Small intestine (tissue), 7 donors: ENCODE results near the gene ZFTA. TPM values are rescaled to one million over a fixed set of nuclear protein-coding genes. Genes with fewer than 3 reads are reported as not detected.
A peak's percentile ranks its signal among the peaks of the same experiment; 100 is the strongest.
"Not testable (repeated sequence)": the region's sequence is repeated elsewhere in the genome, so short reads cannot be mapped to it uniquely, and the experiment has no call there.

Experiments used
- DNase-seq, 2 donors: peaks; one replicate each; pipeline versions ENCODE4 v3.0.0 to v3.0.0-alpha.2; 2013
- FAIRE-seq: peaks from 2 replicates; lab custom pipeline; 2012; peaks lifted over from hg19 to GRCh38; lab: Jason Lieb, UNC
- H3K27ac ChIP-seq, 3 donors: one replicate each; pipeline ENCODE4 v1.5.1; 2013; ENCODE audit warnings: low read length in 2 of 3, mild to moderate bottlenecking in 2 of 3, control low read depth in 1 of 3, inconsistent platforms in 1 of 3, low read depth in 1 of 3, moderate library complexity in 1 of 3
- H3K27me3 ChIP-seq, 3 donors: one replicate each; pipeline ENCODE4 v1.6.1; 2013; ENCODE audit warnings: low read length in 3 of 3, inconsistent platforms in 1 of 3; ENCODE audit not compliant: control insufficient read depth in 3 of 3, insufficient read depth in 3 of 3
- H3K36me3 ChIP-seq, 3 donors: one replicate each; pipeline ENCODE4 v1.6.1; 2013; ENCODE audit warnings: low read length in 3 of 3, inconsistent platforms in 1 of 3, low read depth in 1 of 3, mild to moderate bottlenecking in 1 of 3, moderate library complexity in 1 of 3; ENCODE audit not compliant: control insufficient read depth in 3 of 3, insufficient read depth in 2 of 3
- H3K4me1 ChIP-seq, 3 donors: one replicate each; pipeline ENCODE4 v1.6.1; 2013; ENCODE audit warnings: low read length in 2 of 3, inconsistent platforms in 1 of 3, low read depth in 1 of 3, mild to moderate bottlenecking in 1 of 3, moderate library complexity in 1 of 3; ENCODE audit not compliant: control insufficient read depth in 3 of 3, insufficient read depth in 2 of 3
- H3K4me3 ChIP-seq, 3 donors: one replicate each; pipeline ENCODE4 v1.5.1; 2013; ENCODE audit warnings: low read length in 3 of 3, control low read depth in 1 of 3, inconsistent platforms in 1 of 3, low read depth in 1 of 3, mild to moderate bottlenecking in 1 of 3, moderate library complexity in 1 of 3
- H3K9me3 ChIP-seq, 2 donors: one replicate each; pipeline ENCODE4 v1.6.1; 2013; ENCODE audit warnings: low read depth in 1 of 2, low read length in 1 of 2; ENCODE audit not compliant: control insufficient read depth in 2 of 2, insufficient read depth in 1 of 2
- WGBS, 3 donors: extraction: QIAGEN DNeasy Blood & Tissue Kit; methylation state at CpG; one replicate each; pipeline ENCODE4 v1.1.7; 2013; 5-methylcytosine and 5-hydroxymethylcytosine counted together
- polyA plus RNA-seq, 4 donors: library from polyadenylated mRNA; stranded (reverse) in 3 of 4; unstranded in 1 of 4; fragments of 200-250 nt in 3 of 4; fragments of 120-200 nt in 1 of 4; gene quantifications; one replicate each; pipeline versions ENCODE4 v1.2.1 to v1.2.3, GENCODE V29; 2013
- donor health status: healthy with polysubstance abuse.
- donor health status: control.
- donor health status: control.
- donor health status: Bipolar disorder and iron deficiency.
- donor health status: healthy.

The ZFTA gene
- polyA plus RNA-seq, 4 donors, result 0.22 to 55.1 (median 3.9) TPM

DNA sequence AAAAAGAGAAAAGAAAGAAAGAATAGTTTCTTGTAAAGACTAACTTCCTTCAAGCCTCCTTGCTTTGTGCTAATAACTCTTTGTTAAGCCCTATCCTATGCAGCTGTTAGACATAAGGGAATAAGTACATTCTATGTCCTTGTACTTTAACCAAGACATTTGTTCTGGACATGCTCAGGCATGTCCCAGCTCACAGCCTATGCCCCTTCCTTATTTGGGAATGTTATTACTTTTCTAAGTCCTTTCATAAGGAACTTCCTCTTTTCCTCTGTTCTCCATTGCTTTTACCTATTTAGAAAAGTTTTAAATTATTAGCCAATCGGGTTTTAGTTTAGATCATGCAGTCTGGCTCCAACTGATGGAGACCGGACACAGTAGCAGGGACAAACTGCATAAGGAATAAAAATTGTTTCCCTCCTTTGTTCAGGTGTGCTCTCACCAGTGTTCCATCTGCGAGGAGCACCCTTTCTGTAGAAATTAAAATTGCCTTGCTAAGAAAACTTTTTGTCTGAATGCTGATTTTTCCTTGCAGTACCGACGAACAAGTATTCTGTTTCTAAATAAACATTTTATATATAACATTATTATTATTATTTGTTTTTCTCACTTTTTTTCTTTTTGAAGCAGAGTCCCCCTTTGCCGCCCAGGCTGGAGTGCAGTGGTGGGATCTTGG is 23.1 kb upstream of the ZFTA start:
- no peaks in the 10 kb centered on the region for H3K4me1 ChIP-seq
- no peak overlapping the region for H3K4me3 ChIP-seq
- no peaks in the 10 kb centered on the region for H3K36me3 ChIP-seq
- FAIRE-seq, result no peak
- peaks cover 0 to 22% of the 10 kb centered on the region in 2 donors for H3K9me3 ChIP-seq
- whole genome bisulfite sequencing, 3 donors, result 83 to 94% (median 92%) methylated on average over 6 of the region's 6 CpGs
- no peak overlapping the region for H3K27ac ChIP-seq
- no peak for DNase-seq
- H3K27me3 ChIP-seq, result peaks cover 0 to 1% (median 0%) of the 10 kb centered on the region in 3 donors

DNA sequence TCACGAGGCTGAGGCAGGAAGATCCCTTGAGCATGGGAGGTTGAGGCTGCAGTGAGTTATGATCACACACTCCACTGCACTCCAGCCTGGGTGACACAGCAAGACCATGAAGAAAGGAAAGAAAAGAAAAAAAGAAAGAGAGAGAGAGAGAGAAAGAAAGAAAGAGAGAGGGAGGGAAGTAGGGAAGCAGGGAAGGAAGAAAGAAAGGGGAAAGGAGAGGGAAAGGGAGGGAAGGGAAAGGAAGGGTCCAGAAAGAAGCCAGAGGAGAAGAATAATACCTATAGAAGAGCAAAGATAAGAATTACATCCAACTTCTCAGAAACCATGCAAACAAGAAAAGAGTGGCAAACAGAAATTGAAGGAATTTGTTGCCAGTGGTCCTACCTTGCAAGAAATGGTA is 17.2 kb upstream of the ZFTA start:
- no peak for DNase-seq
- Histone ChIP-seq H3K27ac (no peak overlapping the region), H3K9me3 (peaks cover 0 to 4% of the 10 kb centered on the region in 2 donors), H3K4me1 (no peaks in the 10 kb centered on the region), H3K4me3 (no peak overlapping the region), H3K27me3 (no peaks in the 10 kb centered on the region), H3K36me3 (no peaks in the 10 kb centered on the region)
- no peak for FAIRE-seq
- 75 to 81% (median 76%) methylated on average over 1 of the region's 1 CpG for WGBS, 3 donors

DNA sequence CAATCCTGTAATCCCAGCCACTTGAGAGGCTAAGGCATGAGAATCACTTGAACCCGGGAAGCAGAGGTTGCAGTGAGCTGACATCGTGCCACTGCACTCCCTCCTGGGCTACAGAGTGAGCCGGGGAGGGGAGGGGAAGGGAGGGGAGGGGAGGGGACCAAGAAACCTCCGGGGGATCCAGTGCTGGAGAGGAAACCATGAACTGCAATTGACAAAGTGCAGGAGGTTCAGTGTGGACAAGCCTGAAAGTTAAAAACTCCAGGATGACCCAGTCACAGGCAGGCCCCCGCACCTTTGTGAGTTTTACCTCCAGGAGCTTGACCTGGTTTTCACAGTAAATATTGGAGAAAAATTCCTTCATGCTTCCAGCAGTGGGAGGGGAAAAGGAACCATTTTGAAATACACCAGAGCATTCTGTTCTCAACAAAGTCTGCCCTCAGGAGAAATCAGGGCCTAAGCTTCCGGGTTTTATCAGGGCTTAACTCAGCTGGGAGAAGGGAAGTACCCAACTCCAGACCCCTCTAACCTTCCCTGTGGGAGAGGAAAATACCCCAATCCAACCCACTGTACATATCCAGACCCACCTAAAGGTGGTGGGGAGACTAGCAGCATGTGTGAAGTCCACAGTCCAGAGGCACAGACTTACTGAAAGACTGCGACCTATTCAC is 15.5 kb upstream of the ZFTA start:
- FAIRE-seq, result no peak
- Histone ChIP-seq H3K4me1 (no peaks in the 10 kb centered on the region), H3K4me3 (no peak overlapping the region), H3K9me3 (no peaks in the 10 kb centered on the region), H3K27me3 (no peaks in the 10 kb centered on the region), H3K27ac (no peak overlapping the region), H3K36me3 (no peaks in the 10 kb centered on the region)
- 55 to 76% (median 73%) methylated on average over 6 to 7 of the region's 7 CpGs for whole genome bisulfite sequencing, 3 donors
- DNase-seq, result peak in 1 of 2 donors; percentile 19

DNA sequence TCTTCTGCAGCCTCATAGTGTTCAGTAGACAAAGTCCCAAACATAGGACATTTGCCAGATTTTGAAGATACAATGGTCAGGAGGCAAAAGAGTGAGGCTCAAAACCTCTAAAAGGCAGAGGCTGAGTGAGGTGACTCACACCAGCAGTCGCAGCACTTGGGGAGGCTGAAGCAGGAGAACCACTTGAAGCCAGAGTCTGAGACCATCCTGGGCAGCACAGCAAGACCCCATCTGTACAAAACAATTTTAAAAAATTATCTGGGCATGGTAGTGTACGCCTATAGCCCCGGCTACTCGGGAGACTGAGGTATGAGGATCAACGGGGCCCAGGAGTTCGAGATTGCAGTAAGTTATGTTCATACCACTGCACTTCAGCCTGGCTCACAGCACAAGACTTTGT is 14.2 kb upstream of the ZFTA start:
- no peak overlapping the region for H3K27ac ChIP-seq
- DNase-seq (no peak), FAIRE-seq (no peak)
- no peaks in the 10 kb centered on the region for H3K9me3 ChIP-seq
- H3K4me1 ChIP-seq, result no peaks in the 10 kb centered on the region
- H3K27me3 ChIP-seq, result no peaks in the 10 kb centered on the region
- no peaks in the 10 kb centered on the region for H3K36me3 ChIP-seq
- WGBS, 3 donors, result 86 to 95% (median 93%) methylated on average over 6 of the region's 6 CpGs
- H3K4me3 ChIP-seq, result no peak overlapping the region

DNA sequence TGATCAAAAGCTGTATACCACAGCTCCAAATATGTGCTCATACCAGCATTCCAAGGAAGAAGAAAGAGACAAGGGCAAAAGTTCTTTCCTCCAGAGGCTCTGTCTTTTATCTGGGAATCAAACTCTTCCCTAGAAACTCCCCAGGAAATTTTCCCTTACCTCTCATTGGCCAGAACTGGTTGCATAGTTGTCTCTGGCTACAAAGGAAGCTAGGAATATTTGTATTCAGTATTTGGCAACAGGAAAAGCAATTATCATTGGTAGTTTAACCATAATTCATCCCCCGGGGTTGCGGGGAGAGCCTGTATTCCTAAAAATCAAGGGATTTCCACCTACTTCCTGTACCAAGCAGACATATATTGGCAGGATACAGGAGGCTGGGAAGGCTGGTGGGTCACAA is 10.5 kb upstream of the ZFTA start:
- no peak for DNase-seq
- no peak for FAIRE-seq
- Histone ChIP-seq H3K4me1 (no peaks in the 10 kb centered on the region), H3K27me3 (no peaks in the 10 kb centered on the region), H3K9me3 (no peaks in the 10 kb centered on the region), H3K36me3 (no peaks in the 10 kb centered on the region), H3K27ac (no peak overlapping the region), H3K4me3 (no peak overlapping the region)
- WGBS, 3 donors, result 52 to 95% (median 82%) methylated on average over 2 of the region's 2 CpGs

DNA sequence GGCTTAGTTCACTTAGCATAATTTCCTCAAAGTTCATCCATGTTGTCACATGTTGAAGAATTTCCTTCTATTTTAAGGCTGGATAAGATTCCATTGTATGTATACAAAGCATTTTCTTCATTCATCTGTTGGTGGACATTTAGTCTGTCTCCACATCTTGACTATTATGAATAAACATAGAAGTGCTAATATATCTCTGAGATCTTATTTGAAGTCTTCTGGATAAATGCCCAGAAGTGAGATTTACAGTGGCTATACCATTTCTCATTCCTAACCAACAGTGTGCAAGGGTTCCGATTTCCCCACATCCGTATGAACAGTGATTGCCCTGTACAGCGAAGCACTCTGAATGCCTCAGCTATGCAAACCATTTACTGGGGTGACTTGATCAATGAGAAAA is 6.6 kb upstream of the ZFTA start:
- Histone ChIP-seq H3K4me3 (no peak overlapping the region), H3K36me3 (no peaks in the 10 kb centered on the region), H3K27me3 (no peaks in the 10 kb centered on the region), H3K4me1 (peaks cover 0 to 7% (median 0%) of the 10 kb centered on the region in 3 donors), H3K27ac (no peak overlapping the region), H3K9me3 (no peaks in the 10 kb centered on the region)
- DNase-seq, result no peak
- WGBS, 3 donors, result 79 to 84% (median 83%) methylated on average over 3 of the region's 3 CpGs
- FAIRE-seq, result no peak

DNA sequence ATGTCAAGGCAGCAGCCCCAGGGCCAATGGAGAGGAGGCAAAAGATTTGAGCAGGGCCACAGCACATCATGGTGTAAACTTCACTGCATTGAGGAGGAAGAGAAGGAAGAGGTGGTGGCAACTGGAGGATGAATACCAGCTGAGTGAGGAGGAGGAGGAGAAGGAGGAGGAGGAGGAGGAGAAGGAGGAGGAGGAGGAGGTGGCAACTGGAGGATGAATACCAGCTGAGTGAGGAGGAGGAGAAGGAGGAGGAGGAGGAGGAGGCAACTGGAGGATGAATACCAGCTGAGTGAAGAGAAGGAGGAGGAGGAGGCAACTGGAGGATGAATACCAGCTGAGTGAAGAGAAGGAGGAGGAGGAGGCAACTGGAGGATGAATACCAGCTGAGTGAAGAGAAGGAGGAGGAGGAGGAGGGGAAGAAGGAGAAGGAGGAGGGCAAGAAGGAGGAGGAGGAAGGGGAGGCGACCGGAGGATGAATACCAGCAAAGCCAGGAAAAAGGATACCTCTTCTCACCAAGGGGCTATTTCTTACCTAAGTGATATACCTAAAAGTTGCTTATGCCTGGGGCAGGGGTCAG is 3.3 kb upstream of the ZFTA start:
- H3K9me3 ChIP-seq, FAIRE-seq, DNase-seq, H3K27me3 ChIP-seq, H3K27ac ChIP-seq, H3K36me3 ChIP-seq, H3K4me3 ChIP-seq: not testable (repeated sequence)
- H3K4me1 ChIP-seq, result peaks cover 0 to 17% (median 0%) of the 10 kb centered on the region in 3 donors
- WGBS, 3 donors, result 89 to 93% (median 92%) methylated on average over 2 of the region's 2 CpGs

DNA sequence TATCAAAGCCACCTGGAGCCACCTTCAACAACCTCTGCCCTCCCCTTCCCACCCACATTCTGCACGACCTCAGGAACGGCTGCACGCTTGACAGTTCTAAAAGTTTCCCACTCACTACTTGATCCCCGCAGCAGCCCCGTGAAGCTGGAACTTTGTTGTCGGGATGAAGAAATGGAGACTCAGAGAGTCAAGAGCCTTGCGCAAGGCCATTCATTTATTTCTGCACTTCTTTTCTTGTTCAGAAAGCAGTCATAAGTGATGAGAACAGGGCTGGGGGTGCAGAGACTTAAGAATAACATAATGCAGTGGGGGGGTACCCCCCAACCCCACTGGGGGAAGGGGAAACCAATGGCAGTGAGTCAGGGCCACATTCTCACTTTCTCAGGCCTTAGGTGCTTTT is 2.2 kb upstream of the ZFTA start:
- no peak overlapping the region for H3K27ac ChIP-seq
- H3K4me3 ChIP-seq, result no peak overlapping the region
- H3K9me3 ChIP-seq, result no peaks in the 10 kb centered on the region
- DNase-seq (peak in 1 of 2 donors; percentile 13), FAIRE-seq (no peak)
- H3K36me3 ChIP-seq, result peaks cover 0 to 19% (median 0%) of the 10 kb centered on the region in 3 donors
- 84 to 85% (median 84%) methylated on average over 7 of the region's 7 CpGs for WGBS, 3 donors
- peaks cover 0 to 26% (median 2%) of the 10 kb centered on the region in 3 donors for H3K4me1 ChIP-seq
- no peaks in the 10 kb centered on the region for H3K27me3 ChIP-seq
